Measurements from ENCODE around the gene COL3A1.

Gene COL3A1

GRCh38 chr2:188976545-188977268 lies 2.5 kb downstream of the COL3A1 start:
- DNase-seq = no peak

GRCh38 chr2:188977317-188977716 lies 3.1 kb downstream of the COL3A1 start:
- DNase-seq = no peak

- DNase-seq = no peak
These were observed 4.3 kb downstream of the COL3A1 start for GRCh38 chr2:188978291-188979081.

DNA sequence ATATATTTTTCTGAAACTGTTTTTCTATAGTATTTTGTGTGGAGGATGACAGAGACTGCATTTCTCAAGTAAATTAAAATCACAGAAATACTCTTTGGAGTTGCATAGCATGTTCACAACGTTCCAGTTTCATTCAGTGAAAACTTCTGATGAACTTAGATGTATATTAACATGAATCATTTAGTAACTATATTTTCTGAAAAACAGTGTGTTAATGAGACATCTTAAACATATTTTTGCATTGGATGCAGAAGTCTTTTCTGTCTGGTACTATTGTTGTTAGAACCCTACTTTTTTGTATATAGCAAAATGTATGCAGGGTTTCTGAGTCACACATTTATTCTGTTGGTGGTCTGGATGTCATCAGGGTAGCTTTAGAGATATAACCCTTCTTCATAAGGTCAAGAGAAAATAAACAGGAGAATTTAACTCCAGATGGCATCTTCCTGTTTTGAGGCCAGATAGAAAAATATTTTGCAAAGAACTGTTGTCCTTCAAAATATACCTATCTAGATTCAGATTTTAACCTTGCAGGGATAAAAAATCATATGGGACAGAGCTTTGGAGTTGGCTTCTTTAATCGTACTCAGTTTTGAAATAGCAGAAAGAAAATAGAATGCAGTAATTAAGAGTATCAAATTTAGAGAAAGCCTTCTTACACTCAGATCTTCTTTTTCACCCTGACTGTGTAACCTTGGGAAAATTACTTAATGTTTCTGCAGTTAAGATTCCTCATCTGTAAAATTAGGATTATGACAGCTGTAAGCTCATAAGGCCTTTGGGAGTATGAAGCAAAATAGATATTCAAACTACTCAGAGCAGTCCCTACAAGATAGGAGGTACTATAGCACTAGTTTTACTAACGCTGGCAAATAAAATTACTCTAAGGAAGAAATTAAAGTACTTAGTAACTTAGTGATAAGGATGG lies 5.3 kb downstream of the COL3A1 start:
- DNase-seq = no peak

DNA sequence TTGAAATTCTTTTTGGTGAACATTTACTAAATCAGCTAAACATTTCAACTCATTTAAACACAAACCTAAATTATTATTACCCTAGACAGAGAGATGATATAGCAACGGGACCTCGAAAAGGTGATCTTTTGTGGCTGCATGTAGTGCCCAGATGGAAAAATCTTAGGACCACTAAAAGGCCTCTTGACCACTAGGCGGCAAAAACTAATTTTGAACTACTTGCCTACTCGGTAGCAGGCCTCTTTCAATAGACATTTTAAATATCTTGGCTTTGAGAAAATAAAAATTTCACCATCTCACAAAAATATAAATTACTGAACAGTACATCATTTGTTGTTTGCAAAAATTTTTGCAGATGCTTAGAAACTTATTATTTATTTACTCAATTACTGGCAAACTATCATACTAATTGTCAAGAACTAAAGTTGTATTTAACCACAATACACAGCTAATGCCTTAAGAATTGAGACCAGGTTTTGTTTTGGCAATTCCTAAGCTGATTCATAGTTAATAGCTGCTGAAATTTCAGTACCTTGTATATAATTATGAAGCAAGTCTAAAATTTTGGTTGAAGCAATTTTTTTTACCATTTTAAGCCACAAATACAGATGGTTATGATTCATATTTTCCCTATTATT lies 9.4 kb downstream of the COL3A1 start:
- DNase-seq = no peak

DNA sequence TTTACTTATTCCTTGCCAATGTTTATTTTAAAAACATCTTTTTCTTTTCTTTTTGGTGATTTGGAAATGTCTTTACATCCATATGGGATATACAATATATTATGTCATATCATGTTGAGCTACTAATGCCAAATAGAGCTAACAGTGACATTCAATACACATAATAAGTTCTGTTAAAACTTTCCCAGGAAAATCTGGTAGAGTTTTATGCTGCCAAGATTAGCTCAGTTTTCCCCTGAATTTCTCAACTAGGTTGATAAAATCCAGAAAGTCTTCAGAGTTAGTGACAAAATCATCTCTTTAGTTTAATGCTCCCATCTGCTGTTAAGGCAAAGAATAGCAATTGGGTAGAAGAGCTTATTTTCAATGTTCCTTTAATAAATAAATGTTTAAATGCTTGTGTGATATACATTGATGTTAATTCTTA lies 9.9 kb downstream of the COL3A1 start:
- no peak for DNase-seq

GRCh38 chr2:188984680-188985079 lies 10.5 kb downstream of the COL3A1 start:
- no peak for DNase-seq

- DNase-seq = no peak
These were observed 12.7 kb downstream of the COL3A1 start for GRCh38 chr2:188986839-188987238.

GRCh38 chr2:188993247-188993646 lies 19.1 kb downstream of the COL3A1 start:
- no peak for DNase-seq

DNA sequence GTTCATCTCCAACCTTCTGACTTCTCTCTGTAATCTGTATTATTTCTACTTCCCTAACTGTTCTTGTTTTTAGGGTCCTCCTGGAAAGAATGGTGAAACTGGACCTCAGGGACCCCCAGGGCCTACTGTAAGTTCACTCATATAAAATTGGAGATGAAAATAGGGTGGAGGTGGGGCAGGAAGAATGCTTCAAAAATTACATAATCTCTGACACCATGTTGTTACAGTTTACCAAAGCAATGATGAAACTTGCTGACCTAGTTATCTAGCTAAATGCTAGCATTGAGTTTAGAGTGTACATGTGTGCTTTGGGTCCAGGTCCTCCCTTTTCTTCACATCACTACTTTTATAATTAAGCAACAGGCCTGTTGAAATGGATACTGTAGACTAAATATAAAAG lies 23.1 kb downstream of the COL3A1 start:
- no peak for DNase-seq

- DNase-seq = no peak
These were observed 26.0 kb downstream of the COL3A1 start for GRCh38 chr2:189000221-189000620.

DNA sequence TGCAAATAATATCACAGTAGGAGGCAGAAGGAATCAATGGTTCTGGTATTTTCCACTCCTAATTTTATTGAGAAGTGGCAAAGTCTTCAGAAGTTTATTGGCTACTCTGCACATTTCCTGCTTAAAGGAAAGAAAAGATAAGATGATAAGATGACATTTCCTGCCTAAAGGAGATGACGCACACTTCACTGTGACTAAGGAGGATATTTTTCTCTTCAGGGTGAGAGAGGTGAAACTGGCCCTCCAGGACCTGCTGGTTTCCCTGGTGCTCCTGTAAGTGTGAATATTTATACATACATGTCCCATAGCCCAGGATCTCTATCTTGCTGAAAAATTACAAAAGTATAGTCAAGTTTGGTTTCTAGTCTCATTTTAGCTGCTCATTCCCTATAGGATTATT lies 27.9 kb downstream of the COL3A1 start:
- no peak for DNase-seq

DNA sequence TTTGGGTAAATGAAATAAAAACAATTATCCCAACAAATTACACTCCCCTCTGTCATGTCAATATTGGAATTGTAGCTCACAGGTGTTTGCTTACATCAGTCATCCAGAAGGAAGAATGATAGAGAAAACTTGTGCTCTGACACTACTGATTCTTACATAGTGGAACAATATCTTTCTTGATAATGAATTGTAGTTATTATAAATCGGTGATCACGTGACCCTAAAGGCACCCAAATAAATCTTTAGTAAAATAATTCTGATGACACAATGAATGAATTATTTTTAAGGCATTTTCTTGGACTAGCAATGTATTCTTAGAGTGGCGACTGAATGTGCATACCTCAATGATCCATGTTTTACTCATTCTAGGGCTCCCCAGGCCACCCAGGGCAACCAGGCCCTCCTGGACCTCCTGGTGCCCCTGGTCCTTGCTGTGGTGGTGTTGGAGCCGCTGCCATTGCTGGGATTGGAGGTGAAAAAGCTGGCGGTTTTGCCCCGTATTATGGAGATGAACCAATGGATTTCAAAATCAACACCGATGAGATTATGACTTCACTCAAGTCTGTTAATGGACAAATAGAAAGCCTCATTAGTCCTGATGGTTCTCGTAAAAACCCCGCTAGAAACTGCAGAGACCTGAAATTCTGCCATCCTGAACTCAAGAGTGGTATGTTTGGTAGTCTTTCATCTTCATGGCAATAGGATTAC lies 34.5 kb downstream of the COL3A1 start:
- no peak for DNase-seq

DNA sequence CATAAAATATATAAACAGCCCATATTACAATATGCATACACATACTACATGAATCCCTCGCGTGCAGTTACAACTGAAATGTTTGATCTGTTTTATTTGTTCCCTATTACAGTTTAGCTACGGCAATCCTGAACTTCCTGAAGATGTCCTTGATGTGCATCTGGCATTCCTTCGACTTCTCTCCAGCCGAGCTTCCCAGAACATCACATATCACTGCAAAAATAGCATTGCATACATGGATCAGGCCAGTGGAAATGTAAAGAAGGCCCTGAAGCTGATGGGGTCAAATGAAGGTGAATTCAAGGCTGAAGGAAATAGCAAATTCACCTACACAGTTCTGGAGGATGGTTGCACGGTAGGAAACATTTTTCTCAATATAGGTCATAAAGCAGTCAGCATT lies 36.4 kb downstream of the COL3A1 start:
- DNase-seq = no peak

- no peak for DNase-seq
These were observed 38.2 kb downstream of the COL3A1 start for GRCh38 chr2:189012351-189012750.

GRCh38 chr2:189013031-189013430 lies 38.9 kb downstream of the COL3A1 start:
- DNase-seq = no peak

DNA sequence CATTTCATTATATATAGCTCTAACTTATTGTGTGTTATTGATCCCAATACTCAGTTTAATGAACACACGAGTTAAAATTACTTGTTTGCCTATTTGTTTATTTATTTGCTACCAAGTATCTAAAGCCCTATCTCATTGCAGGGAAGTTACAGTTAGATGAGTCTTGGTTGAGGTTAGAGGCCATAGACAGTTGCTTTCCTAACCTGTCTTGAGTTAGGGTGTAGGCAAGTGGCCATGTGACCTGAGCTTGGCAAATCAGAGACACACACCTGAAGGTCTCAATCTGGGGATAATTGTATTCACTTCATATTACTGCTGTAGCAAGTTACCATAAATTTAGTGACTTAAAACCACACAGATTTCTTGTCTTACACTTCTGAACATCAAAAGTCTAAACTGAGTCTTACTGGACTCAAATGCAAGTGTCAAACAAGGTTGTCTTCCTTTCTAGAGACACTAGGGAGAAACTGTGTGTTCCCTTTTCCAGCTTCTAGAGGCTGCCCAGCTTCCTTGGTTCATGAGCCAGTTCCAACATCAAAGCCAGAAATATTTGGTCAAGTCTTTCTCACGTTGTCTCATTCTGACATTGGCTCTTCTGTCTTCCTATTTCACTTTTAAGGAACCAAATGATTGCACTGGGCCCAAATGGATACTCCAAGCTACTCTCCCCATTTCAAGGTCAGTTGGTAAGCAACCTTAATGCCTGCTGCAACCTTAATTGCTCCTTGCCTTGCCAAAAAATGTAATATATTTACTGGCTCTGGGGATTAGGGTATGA lies 39.7 kb downstream of the COL3A1 start:
- no peak for DNase-seq

DNA sequence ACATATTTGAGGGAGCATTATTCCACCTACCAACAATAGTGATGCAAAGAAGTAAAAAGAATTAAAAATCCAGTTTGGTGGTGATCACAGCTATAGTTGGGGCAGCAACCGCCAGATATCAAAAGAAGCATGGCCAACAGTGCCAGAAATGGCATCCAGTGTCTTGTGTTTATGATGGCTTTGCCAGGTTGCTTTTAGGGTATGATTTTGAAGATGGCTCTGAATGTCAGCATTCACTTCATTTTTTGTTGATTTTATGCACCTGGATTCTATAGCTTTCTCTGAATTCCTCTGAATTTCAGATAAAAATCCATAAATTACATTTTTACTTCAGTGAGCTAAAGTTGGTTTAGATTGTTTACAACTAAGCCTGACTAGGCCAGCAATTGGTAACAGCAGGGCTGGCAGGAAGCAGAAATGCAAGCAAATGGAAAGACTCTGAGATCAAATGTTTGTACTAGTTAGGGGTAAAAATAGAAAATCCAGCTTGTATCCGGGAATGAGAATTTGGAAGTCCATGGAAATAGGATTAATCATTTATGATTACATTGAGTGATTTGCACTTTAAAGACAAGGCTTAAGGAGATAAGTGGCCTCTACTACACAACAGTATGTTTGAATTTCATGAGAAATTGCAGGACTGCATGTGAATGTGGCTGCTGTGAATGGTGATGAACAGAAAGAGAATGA lies 40.4 kb downstream of the COL3A1 start:
- no peak for DNase-seq

DNA sequence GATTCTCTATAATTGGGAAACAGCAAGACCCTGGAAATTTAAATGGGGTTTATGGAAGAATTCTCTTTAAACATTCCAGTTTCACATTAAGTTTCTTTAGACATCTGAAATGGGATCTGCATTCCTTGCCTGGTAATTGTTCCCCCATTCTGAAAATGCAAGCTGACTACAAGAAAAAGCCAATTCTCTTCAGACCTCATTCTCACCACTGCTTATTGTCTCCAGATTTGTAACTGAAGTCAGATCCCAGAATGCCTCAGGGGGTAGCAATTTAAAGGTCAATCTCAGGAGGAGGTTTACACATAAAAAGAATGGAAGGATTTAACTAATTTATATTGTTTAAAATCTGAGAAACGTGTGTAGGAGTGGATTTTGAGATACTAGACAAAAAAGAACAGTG lies 41.2 kb downstream of the COL3A1 start:
- no peak for DNase-seq

GRCh38 chr2:189016311-189016861 lies 42.2 kb downstream of the COL3A1 start:
- no peak for DNase-seq
